Measurements from ENCODE around the gene CCDC200. TPM values are rescaled to one million over a fixed set of nuclear protein-coding genes. Genes with fewer than 3 reads are reported as not detected.

CCDC200 gene
- not detected in 2 replicates for total RNA-seq

DNA sequence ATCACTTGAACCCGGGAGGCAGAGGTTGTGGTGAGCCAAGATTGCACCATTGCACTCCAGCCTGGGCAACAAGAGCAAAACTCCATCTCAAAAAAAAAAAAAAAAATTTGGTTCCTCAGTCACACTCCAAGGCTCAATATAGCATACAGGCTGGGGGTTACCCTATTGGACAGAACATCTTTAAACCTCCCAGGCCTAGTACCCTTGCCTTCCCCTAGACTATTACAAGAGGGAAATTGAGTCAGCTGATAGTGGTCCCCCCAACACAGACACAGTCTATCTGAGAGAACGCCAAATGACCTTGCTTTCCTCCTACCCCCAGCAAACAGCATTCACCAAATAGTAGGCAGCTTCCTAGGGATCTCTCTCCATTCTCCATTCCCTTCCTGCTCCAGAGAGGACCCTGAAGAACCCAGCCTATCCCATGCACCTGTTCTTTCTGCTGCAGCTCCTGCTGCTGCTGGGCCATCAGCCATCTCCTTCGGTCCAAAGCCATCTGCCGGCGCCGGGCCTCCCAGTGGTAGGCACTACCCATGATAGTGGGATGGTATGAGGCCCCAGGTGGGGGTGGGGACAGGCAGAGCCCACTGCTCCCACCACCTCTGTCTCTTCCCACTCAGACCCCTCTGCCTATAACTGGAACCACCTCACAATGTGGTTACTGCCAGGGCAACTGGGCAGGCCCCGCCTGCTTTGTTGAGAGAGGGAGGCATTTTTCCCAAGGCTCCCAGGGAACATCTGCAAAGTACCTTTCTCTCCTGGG is at the start of gene CCDC200:
Gene CCDC200, minus strand, starts transcription at position 604 of the 763 bp plus-strand sequence. Its CDS starts 69 bp downstream, at position 535.

DNA sequence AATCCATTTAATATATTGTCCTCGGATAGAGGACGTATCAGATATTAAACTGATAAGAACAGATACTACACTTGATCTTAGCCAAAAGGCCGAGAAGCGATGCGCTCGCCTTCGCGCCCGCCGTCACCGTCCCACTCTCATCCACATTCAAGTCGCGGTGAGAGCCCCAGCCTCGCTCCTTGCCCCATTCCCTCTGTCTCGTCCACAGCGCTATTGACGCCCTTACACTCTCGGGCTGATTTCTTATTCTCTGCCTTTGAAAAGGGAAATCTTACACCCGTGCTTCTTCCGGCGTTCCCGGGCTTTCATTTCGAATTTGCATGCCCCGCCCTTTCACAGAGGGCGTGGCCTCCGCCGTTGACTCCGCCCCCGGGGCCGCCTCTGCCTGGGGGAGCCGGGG is 5.5 kb upstream of the CCDC200 start, which contains the start of gene RNU2-1:
Gene RNU2-1, minus strand, starts transcription at position 101 of the 400 bp plus-strand sequence.

DNA sequence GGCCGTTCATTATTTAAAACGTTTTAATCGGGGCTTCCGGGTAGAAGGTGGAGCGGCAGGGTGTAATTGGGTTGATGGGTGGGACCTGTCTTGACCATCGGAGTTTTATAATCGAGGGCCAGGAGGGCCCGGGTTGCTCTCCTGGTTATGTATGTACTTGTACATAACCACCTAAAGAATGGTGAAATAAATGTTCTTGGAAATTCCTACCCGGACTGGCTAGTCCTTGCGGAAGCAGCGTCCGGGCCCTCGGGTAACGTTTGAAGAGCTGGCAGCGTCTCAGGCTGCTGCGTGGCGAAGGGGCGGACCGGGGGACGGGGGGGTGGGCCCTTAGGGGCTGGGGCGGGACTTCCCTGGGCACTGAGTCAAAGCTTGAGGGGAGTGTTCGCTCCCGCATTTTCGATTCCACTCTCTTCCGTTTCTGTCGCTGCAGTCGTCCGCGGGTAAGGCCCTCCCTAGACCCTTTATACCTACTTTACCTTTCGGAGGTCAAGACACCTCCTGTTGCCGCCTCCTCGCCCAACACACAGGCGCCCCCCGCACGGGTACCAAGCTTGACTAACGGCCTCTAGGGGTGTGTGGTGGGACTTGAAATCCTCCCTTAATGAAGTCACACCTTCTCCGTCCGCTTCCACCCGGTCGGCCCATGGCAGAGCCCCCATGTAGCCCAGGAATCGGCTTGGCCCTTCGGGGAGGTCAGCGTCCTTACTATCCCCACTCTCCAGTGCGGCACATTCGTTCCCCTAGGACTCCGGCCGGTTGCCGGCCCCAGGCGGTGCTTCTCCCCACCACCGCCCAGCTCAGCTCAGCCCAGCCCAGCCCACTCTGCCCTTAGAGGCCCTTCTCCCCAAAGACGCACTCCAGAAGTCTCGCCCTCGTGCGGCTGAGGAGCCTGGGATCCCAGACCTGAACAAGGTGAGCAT is 16.7 kb downstream of the CCDC200 start, which contains the start of gene TMEM106A:
Gene TMEM106A, plus strand, starts transcription at position 396 of the 923 bp plus-strand sequence. CDS start 1,167 bp downstream, outside the sequence.

Small RNA genes lying within 50 kb of the gene (small RNA-seq; reads per million reads assigned to genes)
- gene RF00004: not detected
- not detected for gene RNU2-1

Other genes with a start within 250 kb of the CCDC200 start
- 0.33 and 0.38 TPM in 2 replicates for gene PTGES3L, start 248.5 kb downstream of the CCDC200 start, total RNA-seq
- gene RUNDC1, start 248.1 kb downstream of the CCDC200 start, total RNA-seq: 10.2 and 11.8 TPM in 2 replicates
- gene RPL27, start 230.2 kb downstream of the CCDC200 start, total RNA-seq: 1,055 and 1,604 TPM in 2 replicates
- gene IFI35, start 221.8 kb downstream of the CCDC200 start, total RNA-seq: 7.8 and 10.5 TPM in 2 replicates
- gene VAT1, start 206.2 kb downstream of the CCDC200 start, total RNA-seq: 345 and 356 TPM in 2 replicates
- under 0.01 and 0.10 TPM in 2 replicates for gene RND2, start 203.4 kb downstream of the CCDC200 start, total RNA-seq
- gene BRCA1, start 103.3 kb downstream of the CCDC200 start, total RNA-seq: 5.2 and 16.0 TPM in 2 replicates
- 84.2 and 92.1 TPM in 2 replicates for gene NBR1, start 57.4 kb downstream of the CCDC200 start, total RNA-seq
- gene TMEM106A, start 16.7 kb downstream of the CCDC200 start, total RNA-seq: 7.4 and 9.8 TPM in 2 replicates
- not detected in 2 replicates for gene RNU2-1, start 5.4 kb upstream of the CCDC200 start, total RNA-seq
- gene ARL4D, start 170.4 kb upstream of the CCDC200 start, total RNA-seq: 1.1 and 1.6 TPM in 2 replicates